HG03025 (cell line): Measurements from ENCODE around the gene TRIM23.
"Not testable (repeated sequence)": the region's sequence is repeated elsewhere in the genome, so short reads cannot be mapped to it uniquely, and the experiment has no call there.

Experiments
- ATAC-seq: cut with Tn5 transposase; IDR thresholded peaks from one replicate; pipeline ENCODE4 v1.9.1; 2021; ENCODE audit warnings: mild to moderate bottlenecking, moderate library complexity; ENCODE audit not compliant: unreplicated experiment, low FRiP score

The TRIM23 gene

DNA sequence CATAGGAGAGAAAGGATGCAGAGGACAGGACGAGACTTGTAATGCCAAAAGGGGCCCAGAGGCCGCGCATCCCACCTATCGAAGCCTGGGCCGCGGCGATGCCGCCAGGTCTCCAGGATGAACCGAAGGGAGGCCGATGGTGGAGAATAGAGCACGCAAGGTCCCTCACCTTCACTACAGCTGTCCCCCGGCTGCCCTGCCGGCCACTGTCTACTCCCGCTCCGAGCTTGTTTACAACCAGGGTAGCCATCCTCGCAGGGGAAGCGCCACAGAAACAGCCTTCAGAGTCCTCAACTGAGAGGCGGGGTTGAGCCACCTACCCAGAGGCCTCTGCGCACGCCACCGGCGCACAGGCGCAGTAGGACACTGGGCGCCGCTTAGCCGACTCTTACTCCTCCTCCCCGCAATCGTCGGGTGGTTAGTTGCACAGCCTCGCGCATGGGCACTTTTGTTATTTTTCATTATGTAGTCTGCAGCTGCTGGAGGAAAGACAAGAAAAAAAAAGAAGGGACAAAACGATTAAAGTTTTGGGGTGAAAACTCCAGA, at the start of gene TRIM23:
Gene TRIM23 (minus strand): TSS at position 309 of the 546 bp plus-strand sequence. CDS start 59 bp downstream, at position 250.
- ATAC-seq, result peak; percentile 94

DNA sequence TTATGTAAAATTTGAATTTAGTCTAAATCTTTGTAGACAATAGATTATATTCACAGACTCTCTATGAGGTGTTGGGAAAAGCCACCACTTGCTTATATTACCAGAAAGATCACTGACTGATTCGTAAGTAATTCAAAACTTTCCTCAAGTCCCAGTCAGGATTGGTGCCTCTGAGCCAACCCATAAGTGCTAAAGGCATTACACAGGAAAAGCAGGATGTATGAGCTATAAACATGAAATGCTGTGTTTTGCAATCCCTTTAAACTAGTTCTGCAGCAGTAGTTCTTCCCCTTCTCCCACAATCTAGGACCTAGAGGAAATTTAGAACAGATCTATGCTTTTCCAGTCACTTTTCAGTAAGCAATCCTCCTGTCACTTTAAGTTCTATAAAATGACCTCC, 48.7 kb upstream of the TRIM23 start:
- no peak for ATAC-seq

DNA sequence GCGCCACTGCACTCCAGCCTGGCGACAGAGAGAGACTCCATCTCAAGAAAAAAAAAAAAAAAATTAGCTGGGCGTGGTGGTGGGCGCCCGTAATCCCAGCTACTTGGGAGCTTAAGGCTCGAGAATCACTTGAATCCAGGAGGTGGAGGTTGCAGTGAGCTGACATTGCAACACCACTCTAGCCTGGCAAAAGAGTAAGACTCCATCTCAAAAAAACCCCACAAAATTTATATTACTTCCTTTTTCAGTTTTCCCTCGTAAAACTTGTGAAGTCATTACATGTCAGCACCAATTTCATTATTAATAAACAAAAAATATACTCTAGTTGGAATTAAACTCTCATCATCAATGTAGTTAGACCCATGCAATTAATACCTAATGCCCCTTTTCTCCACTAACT, 44.6 kb upstream of the TRIM23 start:
- ATAC-seq, result no peak

DNA sequence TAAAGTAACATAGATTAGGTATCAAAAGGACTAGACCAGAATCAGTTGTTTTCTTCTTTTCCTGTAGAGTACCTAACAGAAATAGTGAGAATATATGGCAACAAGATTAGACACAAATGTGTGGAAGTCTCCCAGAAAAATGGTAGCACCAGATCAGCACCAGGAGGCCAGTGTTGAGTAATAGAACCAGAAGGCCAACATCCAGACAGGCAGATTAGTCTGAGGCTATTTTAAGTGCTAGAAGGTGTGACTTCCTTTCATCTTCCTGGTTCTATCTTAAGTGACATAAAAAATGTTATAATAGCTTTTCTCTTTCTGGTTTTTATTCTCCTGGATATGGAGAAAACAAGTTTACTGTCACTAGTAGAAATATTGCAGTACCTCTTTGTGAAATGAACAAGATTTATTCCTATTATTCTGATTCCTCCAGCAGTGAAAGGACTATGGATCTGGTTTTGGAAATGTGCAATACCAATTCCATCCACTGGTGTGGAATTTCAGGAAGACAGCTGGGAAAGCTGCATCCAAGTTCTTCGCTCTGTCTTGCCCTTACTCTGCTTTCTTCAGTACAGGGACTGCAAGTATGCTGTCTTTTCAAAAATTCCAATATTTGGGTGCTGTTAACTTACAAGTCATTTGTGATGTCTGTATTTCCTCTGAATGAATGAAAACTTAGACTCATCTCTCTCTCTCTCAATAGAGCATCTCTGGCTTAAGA, 39.8 kb upstream of the TRIM23 start:
- no peak for ATAC-seq

DNA sequence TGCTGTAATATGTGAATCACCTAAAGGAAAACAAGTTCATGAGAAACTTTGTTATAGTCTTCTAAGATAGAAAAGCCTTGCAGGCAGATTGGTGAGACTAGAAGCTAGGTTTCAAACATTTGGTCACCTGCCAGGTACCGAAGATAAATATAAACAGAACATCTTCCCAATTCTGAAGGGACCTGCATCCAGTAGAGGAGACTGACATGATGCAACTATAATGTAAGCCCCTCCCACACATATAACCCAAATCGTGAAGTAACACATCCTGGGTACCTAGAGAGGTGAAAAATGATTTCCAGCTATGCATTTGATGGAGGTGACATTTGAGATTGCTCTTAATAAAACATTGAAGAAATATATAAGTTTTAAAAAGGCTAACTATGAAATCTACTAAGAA, 30.6 kb upstream of the TRIM23 start:
- no peak for ATAC-seq

DNA sequence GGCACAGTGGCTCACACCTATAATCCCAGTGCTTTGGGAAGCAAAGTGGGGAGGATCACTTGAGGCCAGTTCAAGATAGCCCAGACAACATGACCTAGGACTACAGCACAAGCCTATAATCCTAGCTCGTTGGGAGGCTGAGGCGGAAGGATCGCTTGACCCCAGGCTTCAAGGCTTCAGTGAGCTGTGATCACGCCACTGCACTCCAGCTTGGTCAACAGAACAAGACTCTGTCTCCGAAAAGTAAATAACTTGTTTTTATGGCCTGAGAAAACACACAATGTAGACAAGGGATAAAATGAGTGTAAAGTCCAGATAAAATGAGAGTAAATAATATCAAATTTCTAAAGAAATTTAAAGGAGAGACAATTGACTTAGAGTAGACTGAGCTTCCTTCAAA, 27.0 kb upstream of the TRIM23 start:
- no peak for ATAC-seq

DNA sequence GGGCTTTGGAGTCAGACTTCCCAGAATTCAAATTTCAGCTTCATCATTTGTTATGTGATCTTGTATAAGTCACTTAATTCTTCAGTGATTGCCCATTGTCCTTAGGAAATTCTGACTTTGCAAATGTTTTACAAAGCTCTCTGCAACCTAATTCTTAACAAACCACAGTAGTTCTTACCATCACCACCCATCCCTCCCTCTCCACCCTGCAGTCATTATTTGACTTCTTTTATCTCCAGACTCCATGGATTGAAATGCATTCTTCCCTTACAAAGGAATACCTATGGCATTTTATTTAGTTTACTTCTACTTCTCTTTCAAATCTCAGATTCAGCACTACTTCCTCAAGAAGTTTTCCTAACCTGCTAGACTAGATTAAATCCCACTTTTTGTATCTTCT, 23.8 kb upstream of the TRIM23 start:
- no peak for ATAC-seq

DNA sequence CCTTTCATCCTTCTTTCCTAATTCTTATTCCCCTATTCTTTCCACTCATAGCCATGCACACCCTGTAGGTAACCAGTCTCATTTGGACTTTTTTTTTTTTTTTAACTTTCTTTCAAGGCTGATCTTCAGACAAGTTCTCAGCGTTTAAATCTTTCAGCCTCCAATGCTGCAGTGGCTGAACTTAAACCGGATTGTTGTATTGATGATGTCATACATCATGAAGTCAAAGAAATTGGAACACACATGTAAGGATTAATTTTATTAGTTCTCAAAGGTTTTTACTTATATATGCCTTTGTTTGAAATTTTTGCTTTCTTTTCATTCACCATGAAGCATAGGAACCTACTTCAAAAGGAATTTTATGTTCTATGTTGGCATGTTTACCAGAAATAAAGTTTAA, 22.8 kb upstream of the TRIM23 start:
- no peak for ATAC-seq

DNA sequence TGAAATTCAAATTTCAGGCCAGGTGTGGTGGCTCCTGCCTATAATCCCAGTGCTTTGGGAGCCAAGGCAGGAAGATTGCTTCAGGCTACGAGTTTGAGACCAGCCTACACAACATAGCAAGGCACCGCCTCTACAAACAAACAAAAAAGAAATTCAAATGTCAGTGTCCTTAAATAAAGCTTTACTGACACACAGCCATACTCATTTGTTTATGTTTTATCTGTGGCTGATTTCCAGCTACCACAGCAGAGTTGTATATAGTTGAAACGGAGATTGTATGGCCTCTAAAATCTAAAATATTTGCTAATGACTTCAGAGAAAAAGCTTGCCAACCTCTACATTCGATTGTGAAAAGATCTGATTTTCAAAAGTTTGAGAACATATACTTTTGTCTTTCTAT, 16.1 kb upstream of the TRIM23 start:
- no peak for ATAC-seq

DNA sequence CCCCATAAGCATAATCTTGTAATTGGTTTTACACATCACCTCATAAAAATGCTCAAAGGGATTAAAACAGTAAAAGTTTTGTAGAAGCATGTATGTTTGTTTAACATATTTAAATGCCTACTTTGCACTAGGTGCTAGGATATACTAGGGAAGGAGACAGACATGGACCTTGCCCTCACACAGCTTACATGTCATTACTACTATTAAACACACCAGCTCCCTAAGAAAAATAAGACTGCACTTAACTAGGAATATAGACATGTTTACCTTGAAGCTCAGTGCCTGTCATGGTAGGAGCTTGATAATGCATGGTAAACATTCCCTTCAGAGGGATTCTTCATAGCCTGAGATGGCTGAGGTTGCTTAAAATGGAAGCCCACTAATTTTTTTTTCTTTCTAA, 6.8 kb upstream of the TRIM23 start:
- no peak for ATAC-seq

DNA sequence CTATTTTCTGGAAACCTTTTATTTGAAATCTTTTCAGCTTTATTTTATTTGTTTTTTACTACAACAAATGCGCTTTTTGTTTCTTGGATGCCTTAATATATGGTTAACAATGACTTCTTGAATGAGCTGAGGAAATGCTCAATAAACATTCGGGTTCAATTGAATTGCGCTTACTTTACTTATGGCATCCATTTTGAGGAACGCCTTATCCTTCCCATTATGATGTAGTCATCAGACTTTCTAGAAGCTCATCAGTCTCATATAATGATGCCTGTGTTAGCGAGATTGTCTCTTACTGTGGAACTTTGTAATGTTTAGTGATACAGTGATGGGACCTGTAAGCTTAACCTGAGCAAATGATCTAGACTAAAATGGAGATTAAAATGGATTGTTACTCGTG, 1.6 kb upstream of the TRIM23 start:
- no peak for ATAC-seq

DNA sequence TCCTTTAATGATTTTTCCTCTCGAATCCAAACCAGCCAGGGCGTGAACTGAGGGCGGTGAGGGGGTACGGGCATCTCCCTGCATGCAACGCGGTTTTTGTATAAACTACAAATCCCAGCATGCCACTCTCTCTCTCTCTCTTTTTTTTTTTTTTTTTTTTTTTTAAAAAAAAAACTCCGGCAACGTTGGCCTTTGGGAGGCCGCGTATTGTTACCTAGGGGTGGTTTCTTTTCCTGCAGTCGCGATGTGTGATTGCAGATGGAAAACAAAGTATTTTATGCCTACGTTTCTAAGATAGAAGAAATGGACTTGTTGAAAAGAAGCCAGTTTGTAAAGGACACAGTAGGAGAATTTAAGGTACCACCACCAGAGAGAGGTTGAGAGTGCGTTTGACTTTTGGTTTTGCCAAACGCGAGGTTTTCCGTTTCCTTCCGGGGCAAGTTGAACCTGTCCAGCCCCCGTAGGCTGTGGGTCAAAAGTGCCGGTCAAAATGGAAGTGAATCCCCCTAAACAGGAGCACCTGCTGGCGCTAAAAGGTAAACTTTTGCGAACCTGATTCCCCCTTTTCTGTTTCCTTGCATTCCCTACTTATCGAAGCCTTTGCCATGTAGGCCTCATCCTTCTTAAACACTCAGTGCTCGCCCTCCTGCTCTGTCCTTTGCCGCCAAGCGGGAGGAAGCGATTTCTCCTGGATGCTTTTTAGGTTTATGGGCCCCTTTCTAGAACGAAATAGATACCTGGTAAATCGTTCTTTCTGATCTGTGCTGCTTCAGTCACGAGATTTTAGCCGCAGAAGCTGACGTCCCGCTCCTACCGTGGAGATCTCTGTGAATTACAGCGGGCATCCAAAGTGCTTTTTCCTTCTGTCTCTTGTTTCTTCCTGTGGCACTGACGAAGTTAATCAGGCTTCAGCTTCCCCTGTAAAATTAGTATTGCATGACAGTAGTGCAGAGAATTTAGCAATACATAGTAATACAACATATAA, 730 bp upstream of the TRIM23 start, which contains the start of the genes SHLD3 and TRAPPC13:
Gene SHLD3 (plus strand): TSS at position 457 of the 985 bp plus-strand sequence. CDS start 4,561 bp downstream, outside the sequence.
Gene TRAPPC13 (plus strand): TSS at position 457 of the 985 bp plus-strand sequence. CDS start 34 bp downstream, at position 491.
- ATAC-seq, result peak; percentile 76

DNA sequence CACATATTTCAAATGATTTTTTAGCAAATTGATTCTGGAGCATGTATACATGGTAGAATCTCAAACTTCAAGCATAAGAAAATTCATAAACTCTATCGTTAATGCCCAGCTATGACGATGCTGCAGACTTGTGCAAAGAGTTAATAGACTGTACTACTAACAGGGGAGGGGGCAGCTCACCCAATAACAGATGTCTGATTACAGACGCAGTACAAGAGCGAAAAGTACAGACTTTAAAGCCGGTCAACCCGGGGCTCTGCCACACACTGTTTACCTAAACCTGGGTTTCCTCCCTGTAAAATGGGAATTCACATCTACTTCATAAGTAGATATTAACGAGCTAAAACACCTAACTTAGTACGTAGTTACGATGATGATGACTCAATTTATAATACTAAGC, 651 bp downstream of the TRIM23 start:
- ATAC-seq, result no peak

DNA sequence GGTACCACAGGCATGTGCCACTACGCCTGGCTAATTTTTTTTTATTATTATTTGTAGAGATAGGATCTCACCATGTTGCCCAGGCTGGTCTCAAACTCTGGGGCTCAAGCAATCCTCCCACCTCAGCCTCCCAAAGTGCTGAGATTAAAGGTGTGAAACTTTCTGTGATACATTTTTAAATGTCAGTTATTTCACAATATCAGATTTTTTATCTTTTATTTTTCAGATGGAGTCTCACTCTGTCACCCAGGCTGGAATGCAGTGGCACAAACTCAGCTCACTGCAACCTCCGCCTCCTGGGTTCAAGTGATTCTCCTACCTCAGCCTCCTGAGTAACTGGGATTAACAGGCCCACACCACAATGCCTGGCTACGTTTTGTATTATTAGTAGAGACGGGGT, 2.2 kb downstream of the TRIM23 start:
- ATAC-seq, result not testable (repeated sequence)

DNA sequence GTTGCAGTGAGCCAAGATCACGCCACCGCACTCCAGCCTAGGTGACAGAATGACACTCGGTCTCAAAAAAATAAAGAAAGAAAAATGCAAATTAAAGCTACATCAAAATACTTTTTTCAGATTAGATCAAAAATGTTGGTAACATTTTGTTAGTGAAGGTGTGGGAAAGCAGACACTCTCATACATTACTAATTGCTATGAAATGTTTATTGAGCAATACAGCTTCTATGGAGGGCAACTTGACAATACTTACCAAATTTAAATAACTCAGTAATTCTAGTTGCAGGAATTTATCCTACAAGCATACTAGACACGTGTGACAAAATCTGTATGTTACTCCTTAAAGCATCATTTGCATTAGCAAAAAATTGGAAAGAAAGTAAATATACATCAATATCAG, 4.1 kb downstream of the TRIM23 start:
- no peak for ATAC-seq

DNA sequence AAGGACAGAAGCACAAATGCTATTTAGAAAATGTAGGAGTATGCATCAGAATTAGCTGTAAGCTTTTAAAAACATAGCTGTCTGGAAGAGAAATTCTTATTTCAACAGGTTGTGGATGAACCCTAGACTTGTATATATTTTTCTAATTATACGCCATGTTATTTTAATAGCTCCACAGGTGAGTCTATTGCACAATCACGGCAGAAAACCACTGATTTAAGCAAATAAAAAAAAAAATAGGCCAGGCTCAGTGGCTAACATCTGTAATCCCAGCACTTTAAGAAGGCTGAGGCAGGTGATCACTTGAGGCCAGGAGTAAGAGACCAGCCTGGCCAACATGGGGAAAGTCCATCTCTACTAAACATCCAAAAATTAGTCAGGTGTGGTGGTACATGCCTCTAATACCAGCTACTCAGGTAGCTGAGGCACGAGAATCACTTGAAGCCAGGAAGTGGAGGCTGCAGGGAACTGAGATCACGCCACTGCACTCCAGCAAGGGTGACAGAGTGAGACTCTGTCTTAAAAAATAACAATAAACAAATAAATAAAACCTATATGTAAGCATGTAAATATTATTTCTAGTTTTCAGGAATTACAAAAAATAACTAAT, 11.7 kb downstream of the TRIM23 start:
- ATAC-seq, result no peak

DNA sequence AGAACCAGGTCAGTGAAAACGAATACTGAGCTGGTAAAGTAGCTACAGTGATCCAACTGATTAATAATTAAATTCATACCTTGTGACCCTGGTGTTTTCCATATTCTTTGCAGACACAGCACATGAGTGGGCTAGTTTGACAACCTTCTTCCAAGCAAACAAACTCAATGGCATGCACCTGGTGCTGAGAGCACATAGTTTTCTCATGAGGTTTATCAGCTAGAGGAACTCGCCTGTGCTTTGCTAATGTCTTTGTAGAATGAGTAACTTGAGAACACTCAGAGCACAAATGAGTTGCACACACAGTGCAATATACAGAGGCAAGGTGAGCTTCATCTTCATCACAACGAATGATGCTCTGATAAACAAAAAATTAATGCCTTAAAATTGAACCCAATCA, 12.6 kb downstream of the TRIM23 start:
- no peak for ATAC-seq

DNA sequence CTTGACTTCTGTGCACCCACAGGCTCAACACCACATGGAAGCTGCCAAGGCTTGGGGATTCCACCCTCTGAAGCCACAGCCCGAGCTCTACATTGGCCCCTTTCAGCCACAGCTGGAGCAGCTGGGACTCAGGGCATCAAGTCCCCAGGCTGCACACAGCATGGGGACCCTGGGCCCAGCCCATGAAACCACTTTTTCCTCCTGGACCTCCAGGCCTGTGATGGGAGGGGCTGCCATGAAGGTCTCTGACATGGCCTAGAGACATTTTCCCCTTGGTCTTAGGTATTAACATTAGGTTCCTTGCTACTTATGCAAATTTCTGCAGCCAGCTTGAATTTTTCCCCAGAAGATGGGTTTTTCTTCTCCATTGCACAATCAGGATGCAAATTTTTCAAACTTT, 22.4 kb downstream of the TRIM23 start:
- not testable (repeated sequence) for ATAC-seq

DNA sequence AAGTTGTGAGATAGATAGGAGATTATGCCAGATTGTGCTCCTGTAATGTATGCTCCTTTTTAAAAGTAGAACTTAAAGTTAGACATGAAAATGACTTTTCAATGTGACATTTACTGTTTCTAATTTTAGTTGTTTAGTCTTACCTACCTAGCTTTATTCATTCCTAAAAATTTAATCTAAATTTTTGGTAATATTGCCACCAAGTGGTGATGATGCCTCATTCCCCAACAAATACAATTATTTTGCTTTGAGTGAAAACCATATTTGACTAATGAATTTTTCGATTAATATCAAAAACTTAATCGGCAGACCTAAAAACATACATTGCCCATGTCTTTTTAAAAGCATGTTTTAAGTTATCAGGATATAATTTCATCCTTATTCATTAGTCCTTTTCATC, 35.4 kb downstream of the TRIM23 start:
- no peak for ATAC-seq

DNA sequence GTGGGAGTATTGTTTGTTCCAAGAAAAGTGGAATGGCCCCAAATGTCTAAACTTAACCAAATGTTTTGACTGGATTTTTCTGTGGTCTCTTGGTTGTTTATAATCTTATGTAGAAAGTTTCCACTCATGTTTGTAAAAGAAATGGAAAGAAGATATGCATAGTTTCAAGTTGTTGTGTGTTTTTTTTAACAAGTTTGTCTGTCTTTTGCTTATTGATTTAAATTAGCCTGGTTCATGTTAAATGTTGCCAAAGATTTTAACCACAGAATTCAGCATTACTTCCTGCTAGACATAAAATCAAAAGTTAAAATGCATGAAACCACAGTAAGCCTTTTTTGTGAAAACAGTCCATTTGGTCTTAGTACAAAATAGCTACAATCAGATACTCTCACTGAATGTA, 47.0 kb downstream of the TRIM23 start:
- ATAC-seq, result no peak
